Measurements from ENCODE around the gene FASLG.

- TF ChIP-seq CTCF (IDR thresholded peaks at IDR 0.05), result no peak
- no peak for TF ChIP-seq POLR2A (IDR thresholded peaks at IDR 0.05)
These were observed 18.8 kb upstream of the FASLG start for GRCh38 chr1:172640111-172640510.
